ENCODE results near the gene DNAAF6.
"Not testable (repeated sequence)": the region's sequence is repeated elsewhere in the genome, so short reads cannot be mapped to it uniquely, and the experiment has no call there.

DNAAF6 gene

GRCh38 chrX:107205770-107206696 lies at the start of gene DNAAF6, which contains the start of gene NUP62CL:
DNAAF6 (plus strand) TSS chrX:107206611; CDS start chrX:107212876, 6,265 bp downstream.
NUP62CL (minus strand) TSS chrX:107206433; CDS start chrX:107175146, 31,287 bp downstream.
- peak in 1 of 2 experiments; percentile 1 for DNase-seq (ENCODE audit: low read depth in 1 of 2, low spot score in 1 of 2)
- in situ Hi-C loops (cut with HindIII; ENCODE audit: low pct_unique_long_range_greater_than_20kb, low sequenced_read_pairs), result no loop called here
- no peak for TF ChIP-seq JUND (IDR thresholded peaks at IDR 0.05; ENCODE audit: low read depth)

DNA sequence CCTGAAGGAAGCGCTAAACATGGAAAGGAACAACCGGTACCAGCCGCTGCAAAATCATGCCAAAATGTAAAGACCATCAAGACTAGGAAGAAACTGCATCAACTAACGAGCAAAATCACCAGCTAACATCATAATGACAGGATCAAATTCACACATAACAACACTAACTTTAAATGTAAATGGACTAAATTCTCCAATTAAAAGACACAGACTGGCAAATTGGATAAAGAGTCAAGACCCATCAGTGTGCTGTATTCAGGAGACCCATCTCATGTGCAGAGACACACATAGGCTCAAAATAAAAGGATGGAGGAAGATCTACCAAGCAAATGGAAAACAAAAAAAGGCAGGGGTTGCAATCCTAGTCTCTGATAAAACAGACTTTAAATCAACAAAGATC lies 48.8 kb upstream of the DNAAF6 start:
- in situ Hi-C loops (cut with HindIII; ENCODE audit: low pct_unique_long_range_greater_than_20kb, low sequenced_read_pairs); DNase-seq (ENCODE audit: low read depth in 1 of 2, low spot score in 1 of 2): not testable (repeated sequence)

- TF ChIP-seq JUND (IDR thresholded peaks at IDR 0.05; ENCODE audit: low read depth), result no peak
- DNase-seq (ENCODE audit: low read depth in 1 of 2, low spot score in 1 of 2), result no peak
- in situ Hi-C loops (cut with HindIII; ENCODE audit: low pct_unique_long_range_greater_than_20kb, low sequenced_read_pairs), result no loop called here
Observed at GRCh38 chrX:107167163-107167921, 39.1 kb upstream of the DNAAF6 start.

GRCh38 chrX:107168257-107168656 lies 38.2 kb upstream of the DNAAF6 start:
- no peak for DNase-seq (ENCODE audit: low read depth in 1 of 2, low spot score in 1 of 2)
- in situ Hi-C loops (cut with HindIII; ENCODE audit: low pct_unique_long_range_greater_than_20kb, low sequenced_read_pairs), result no loop called here
- no peak for TF ChIP-seq JUND (IDR thresholded peaks at IDR 0.05; ENCODE audit: low read depth)

- DNase-seq (ENCODE audit: low read depth in 1 of 2, low spot score in 1 of 2), result no peak
- in situ Hi-C loops (cut with HindIII; ENCODE audit: low pct_unique_long_range_greater_than_20kb, low sequenced_read_pairs), result no loop called here
- no peak for TF ChIP-seq JUND (IDR thresholded peaks at IDR 0.05; ENCODE audit: low read depth)
Observed at GRCh38 chrX:107168712-107169111, 37.7 kb upstream of the DNAAF6 start.

GRCh38 chrX:107171369-107172102 lies 34.9 kb upstream of the DNAAF6 start:
- in situ Hi-C loops (cut with HindIII; ENCODE audit: low pct_unique_long_range_greater_than_20kb, low sequenced_read_pairs), result no loop called here
- no peak for TF ChIP-seq JUND (IDR thresholded peaks at IDR 0.05; ENCODE audit: low read depth)
- DNase-seq (ENCODE audit: low read depth in 1 of 2, low spot score in 1 of 2), result no peak

DNA sequence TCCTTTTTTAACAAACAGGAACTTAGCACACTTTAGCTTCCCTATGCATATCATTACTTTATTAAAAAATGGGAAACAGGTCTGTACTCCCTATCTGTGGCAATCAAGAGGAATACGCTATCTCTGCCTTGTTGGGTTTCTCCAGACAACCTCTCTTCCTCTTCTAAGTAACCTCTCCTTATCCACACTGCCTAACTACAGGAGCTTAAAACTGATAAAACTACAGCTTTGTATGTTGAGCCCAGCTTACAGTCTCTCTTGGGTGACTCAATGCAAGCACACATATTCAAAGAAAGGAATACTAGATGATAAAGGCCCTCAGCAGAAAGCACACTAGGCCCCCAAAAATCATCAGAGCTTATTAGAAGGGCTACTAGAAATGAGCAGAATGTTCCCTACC lies 9.1 kb upstream of the DNAAF6 start:
- in situ Hi-C loops (cut with HindIII; ENCODE audit: low pct_unique_long_range_greater_than_20kb, low sequenced_read_pairs), result no loop called here
- TF ChIP-seq JUND (IDR thresholded peaks at IDR 0.05; ENCODE audit: low read depth), result no peak
- no peak for DNase-seq (ENCODE audit: low read depth in 1 of 2, low spot score in 1 of 2)

DNA sequence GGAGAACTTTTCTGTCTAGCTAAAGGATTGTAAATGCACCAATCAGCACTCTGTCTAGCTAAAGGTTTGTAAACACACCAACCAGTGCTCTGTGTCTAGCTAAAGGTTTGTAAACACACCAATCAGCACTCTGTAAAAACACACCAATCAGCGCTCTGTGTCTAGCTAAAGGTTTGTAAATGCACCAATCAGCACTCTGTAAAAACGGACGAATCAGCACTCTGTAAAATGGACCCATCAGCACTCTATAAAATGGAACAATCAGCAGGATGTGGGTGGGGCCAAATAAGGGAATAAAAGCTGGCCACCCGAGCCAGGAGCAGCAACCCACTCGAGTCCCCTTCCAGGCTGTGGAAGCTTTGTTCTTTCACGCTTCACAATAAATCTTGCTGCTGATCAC lies 8.3 kb upstream of the DNAAF6 start:
- DNase-seq (ENCODE audit: low read depth in 1 of 2, low spot score in 1 of 2); in situ Hi-C loops (cut with HindIII; ENCODE audit: low pct_unique_long_range_greater_than_20kb, low sequenced_read_pairs): not testable (repeated sequence)

DNA sequence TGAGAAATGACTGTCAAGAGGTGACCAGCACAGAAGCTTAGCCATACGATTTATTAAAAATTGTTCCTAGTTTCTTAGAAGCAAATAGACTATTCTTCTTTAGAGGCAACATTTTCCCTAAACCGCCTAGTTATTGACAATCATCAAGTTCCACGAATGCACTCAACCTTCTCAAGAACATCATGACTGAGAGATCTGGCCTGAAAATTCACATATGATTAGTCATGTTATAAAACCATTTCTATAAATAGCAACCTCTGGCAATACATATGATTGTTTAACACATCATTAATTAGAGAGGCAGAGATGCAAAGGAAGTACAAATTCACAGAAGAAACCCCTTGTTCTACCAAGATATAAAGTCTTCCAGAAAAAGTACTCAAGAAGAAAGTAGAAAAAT lies 6.9 kb upstream of the DNAAF6 start:
- TF ChIP-seq JUND (IDR thresholded peaks at IDR 0.05; ENCODE audit: low read depth), result no peak
- in situ Hi-C loops (cut with HindIII; ENCODE audit: low pct_unique_long_range_greater_than_20kb, low sequenced_read_pairs), result no loop called here
- DNase-seq (ENCODE audit: low read depth in 1 of 2, low spot score in 1 of 2), result no peak

- in situ Hi-C loops (cut with HindIII; ENCODE audit: low pct_unique_long_range_greater_than_20kb, low sequenced_read_pairs), result no loop called here
- peak in 1 of 2 experiments; percentile 0 for DNase-seq (ENCODE audit: low read depth in 1 of 2, low spot score in 1 of 2)
- TF ChIP-seq JUND (IDR thresholded peaks at IDR 0.05; ENCODE audit: low read depth), result no peak
Observed at GRCh38 chrX:107204068-107204605, 2.3 kb upstream of the DNAAF6 start.

- in situ Hi-C loops (cut with HindIII; ENCODE audit: low pct_unique_long_range_greater_than_20kb, low sequenced_read_pairs), result no loop called here
- DNase-seq (ENCODE audit: low read depth in 1 of 2, low spot score in 1 of 2), result no peak
- no peak for TF ChIP-seq JUND (IDR thresholded peaks at IDR 0.05; ENCODE audit: low read depth)
Observed at GRCh38 chrX:107206697-107207065, 270 bp downstream of the DNAAF6 start.

DNA sequence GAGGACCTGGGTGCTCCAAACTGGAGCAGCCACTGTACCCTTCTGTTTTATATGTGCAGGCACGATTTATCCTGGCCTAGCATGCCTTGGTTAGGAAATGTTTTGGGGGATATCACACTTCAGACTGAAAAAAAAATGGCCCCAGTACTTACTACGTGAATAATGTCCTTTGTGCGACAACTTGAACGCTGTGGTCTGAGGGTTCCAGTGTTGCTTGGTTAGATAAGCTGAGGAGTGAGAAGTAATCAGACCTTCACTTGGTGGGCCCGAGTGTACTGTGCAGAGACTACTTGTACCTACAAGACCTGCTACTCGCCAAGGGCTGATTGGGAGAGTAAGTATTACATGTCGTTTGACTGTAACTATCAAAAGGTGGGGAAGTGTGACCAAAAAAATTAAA lies 678 bp downstream of the DNAAF6 start:
- in situ Hi-C loops (cut with HindIII; ENCODE audit: low pct_unique_long_range_greater_than_20kb, low sequenced_read_pairs), result no loop called here
- no peak for DNase-seq (ENCODE audit: low read depth in 1 of 2, low spot score in 1 of 2)
- TF ChIP-seq JUND (IDR thresholded peaks at IDR 0.05; ENCODE audit: low read depth), result no peak
